ENCODE measurements around the gene KCNJ5.

KCNJ5 gene

GRCh38 chr11:128920666-128921065, 29.5 kb downstream of the KCNJ5 start:
- H3K27ac ChIP-seq (replicated peaks), result no peak overlapping the region
- H3K27me3 ChIP-seq (ENCODE audit: insufficient read depth, poor library complexity, severe bottlenecking), result no peaks in the 10 kb centered on the region
- no peak for DNase-seq (ENCODE audit: low read depth in 1 of 2, low spot score in 1 of 2)
- no peak overlapping the region for H3K4me3 ChIP-seq (replicated peaks; ENCODE audit: insufficient read depth, low read length)
- TF ChIP-seq REST (IDR thresholded peaks at IDR 0.05; ENCODE audit: insufficient replicate concordance, low read depth) (no peak), POLR2AphosphoS5 (IDR thresholded peaks at IDR 0.05; ENCODE audit: low read depth) (no peak), SPI1 (IDR thresholded peaks at IDR 0.05; ENCODE audit: borderline replicate concordance, low read depth) (no peak), CTCF (IDR thresholded peaks at IDR 0.05; ENCODE audit: insufficient read depth, low read length) (no peak), GABPA (IDR thresholded peaks at IDR 0.05; ENCODE audit: low read depth) (no peak)

- TF ChIP-seq SPI1 (IDR thresholded peaks at IDR 0.05; ENCODE audit: borderline replicate concordance, low read depth) (no peak), CTCF (IDR thresholded peaks at IDR 0.05; ENCODE audit: insufficient read depth, low read length) (no peak), REST (IDR thresholded peaks at IDR 0.05; ENCODE audit: insufficient replicate concordance, low read depth) (no peak), GABPA (IDR thresholded peaks at IDR 0.05; ENCODE audit: low read depth) (no peak), POLR2AphosphoS5 (IDR thresholded peaks at IDR 0.05; ENCODE audit: low read depth) (no peak)
- no peak for DNase-seq (ENCODE audit: low read depth in 1 of 2, low spot score in 1 of 2)
- Histone ChIP-seq H3K27me3 (ENCODE audit: insufficient read depth, poor library complexity, severe bottlenecking) (no peaks in the 10 kb centered on the region), H3K4me3 (replicated peaks; ENCODE audit: insufficient read depth, low read length) (no peak overlapping the region), H3K27ac (replicated peaks) (no peak overlapping the region)
These were observed 30.6 kb downstream of the KCNJ5 start for GRCh38 chr11:128921793-128922192.

GRCh38 chr11:128924104-128924503, 32.9 kb downstream of the KCNJ5 start:
- no peak for DNase-seq (ENCODE audit: low read depth in 1 of 2, low spot score in 1 of 2)
- TF ChIP-seq CTCF (IDR thresholded peaks at IDR 0.05; ENCODE audit: insufficient read depth, low read length) (no peak), SPI1 (IDR thresholded peaks at IDR 0.05; ENCODE audit: borderline replicate concordance, low read depth) (no peak), REST (IDR thresholded peaks at IDR 0.05; ENCODE audit: insufficient replicate concordance, low read depth) (no peak), POLR2AphosphoS5 (IDR thresholded peaks at IDR 0.05; ENCODE audit: low read depth) (no peak), GABPA (IDR thresholded peaks at IDR 0.05; ENCODE audit: low read depth) (no peak)
- Histone ChIP-seq H3K27me3 (ENCODE audit: insufficient read depth, poor library complexity, severe bottlenecking) (no peaks in the 10 kb centered on the region), H3K4me3 (replicated peaks; ENCODE audit: insufficient read depth, low read length) (no peak overlapping the region), H3K27ac (replicated peaks) (no peak overlapping the region)

Data from HL-60 (cell line).